ENCODE results near the gene PLCB1. TPM values are rescaled to one million over a fixed set of nuclear protein-coding genes. Genes with fewer than 3 reads are reported as not detected.

The PLCB1 gene
- total RNA-seq, 1 donor from 2014 or later = 10.7 TPM

DNA sequence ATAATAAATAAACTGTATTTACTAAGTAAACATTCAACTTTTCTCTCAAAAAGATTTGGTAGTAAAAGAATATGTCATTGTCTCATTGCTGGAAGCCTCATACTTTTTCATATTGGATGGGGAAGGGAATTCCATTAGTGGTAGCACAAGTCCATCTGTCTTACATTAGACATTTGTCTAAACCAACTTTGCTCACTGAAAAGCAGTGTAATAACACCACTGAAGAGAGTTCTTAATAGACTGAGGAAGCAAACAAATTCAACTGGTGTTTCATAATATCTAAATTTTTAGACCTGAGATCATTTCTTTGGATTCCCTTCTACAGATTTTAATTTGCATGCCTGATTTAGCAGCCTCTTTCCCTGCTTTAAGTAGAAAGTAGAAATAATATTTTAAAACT lies 62.7 kb downstream of the PLCB1 start:
- no peaks in the 10 kb centered on the region for H4K20me1 ChIP-seq (ENCODE audit: insufficient read depth, low read length)
- no peaks in the 10 kb centered on the region for H3K27me3 ChIP-seq (ENCODE audit: insufficient read depth, low read length)
- H2AFZ ChIP-seq (ENCODE audit: low read depth, low read length) = no peak overlapping the region
- Mint-ChIP-seq H3K9me3 (ENCODE audit: unreplicated experiment) (peaks cover 10% of the 10 kb centered on the region), H3K27ac (ENCODE audit: unreplicated experiment) (no peak overlapping the region), H3K27me3 (ENCODE audit: low read depth, unreplicated experiment) (no peaks in the 10 kb centered on the region), H3K4me1 (ENCODE audit: low read depth, unreplicated experiment) (peaks cover 7% of the 10 kb centered on the region), H3K4me3 (ENCODE audit: unreplicated experiment) (no peak overlapping the region), H3K36me3 (ENCODE audit: low read depth, unreplicated experiment) (no peaks in the 10 kb centered on the region)
- FAIRE-seq = no peak
- TF ChIP-seq, protein P1, sequence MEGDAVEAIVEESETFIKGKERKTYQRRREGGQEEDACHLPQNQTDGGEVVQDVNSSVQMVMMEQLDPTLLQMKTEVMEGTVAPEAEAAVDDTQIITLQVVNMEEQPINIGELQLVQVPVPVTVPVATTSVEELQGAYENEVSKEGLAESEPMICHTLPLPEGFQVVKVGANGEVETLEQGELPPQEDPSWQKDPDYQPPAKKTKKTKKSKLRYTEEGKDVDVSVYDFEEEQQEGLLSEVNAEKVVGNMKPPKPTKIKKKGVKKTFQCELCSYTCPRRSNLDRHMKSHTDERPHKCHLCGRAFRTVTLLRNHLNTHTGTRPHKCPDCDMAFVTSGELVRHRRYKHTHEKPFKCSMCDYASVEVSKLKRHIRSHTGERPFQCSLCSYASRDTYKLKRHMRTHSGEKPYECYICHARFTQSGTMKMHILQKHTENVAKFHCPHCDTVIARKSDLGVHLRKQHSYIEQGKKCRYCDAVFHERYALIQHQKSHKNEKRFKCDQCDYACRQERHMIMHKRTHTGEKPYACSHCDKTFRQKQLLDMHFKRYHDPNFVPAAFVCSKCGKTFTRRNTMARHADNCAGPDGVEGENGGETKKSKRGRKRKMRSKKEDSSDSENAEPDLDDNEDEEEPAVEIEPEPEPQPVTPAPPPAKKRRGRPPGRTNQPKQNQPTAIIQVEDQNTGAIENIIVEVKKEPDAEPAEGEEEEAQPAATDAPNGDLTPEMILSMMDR (IDR thresholded peaks at IDR 0.05; ENCODE audit: insufficient read depth, low read depth, low read length) = no peak
- TF ChIP-seq EZH2 (IDR thresholded peaks at IDR 0.05; ENCODE audit: insufficient read depth, low read length) = no peak
- peaks cover 2% of the 10 kb centered on the region for H3K9me3 ChIP-seq (ENCODE audit: insufficient read depth, low read depth, low read length)
- DNase-seq (ENCODE audit: low read depth) = peak; percentile 27
- no peaks in the 10 kb centered on the region for H3K36me3 ChIP-seq (ENCODE audit: insufficient read depth, low read length)
- no peaks in the 10 kb centered on the region for H3K4me1 ChIP-seq (ENCODE audit: insufficient read depth, low read length)
- H3K79me2 ChIP-seq (ENCODE audit: insufficient read depth, low read length) = no peaks in the 10 kb centered on the region
- H3K4me2 ChIP-seq (ENCODE audit: low read length) = no peak overlapping the region
- no peak overlapping the region for H3K4me3 ChIP-seq (ENCODE audit: insufficient read depth, low read depth, low read length)
- no peak overlapping the region for H3K9ac ChIP-seq (ENCODE audit: low read length)
- no peak overlapping the region for H3K27ac ChIP-seq (ENCODE audit: low read depth, low read length)

DNA sequence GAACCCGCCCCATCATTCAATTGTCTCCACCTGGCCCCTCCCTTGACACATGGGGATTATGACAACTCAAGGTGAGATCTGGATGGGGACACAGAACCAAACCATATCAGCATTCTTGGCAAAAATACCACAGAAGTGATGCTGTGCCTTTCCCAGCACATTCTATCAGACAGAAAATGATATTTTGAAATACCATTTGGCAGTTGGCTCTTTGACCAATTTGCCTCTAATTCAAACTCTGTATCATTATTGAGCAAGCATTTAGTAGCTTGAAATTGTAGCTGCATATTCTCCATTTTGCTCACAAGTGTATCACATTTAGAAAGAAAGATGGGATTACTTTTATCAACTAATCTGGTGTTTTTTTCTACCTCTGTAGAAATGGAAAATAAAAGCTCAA lies 64.0 kb downstream of the PLCB1 start:
- no peaks in the 10 kb centered on the region for H3K36me3 Mint-ChIP-seq (ENCODE audit: low read depth, unreplicated experiment)
- TF ChIP-seq, protein P1 (IDR thresholded peaks at IDR 0.05; ENCODE audit: insufficient read depth, low read depth, low read length) = no peak
- no peak for TF ChIP-seq EZH2 (IDR thresholded peaks at IDR 0.05; ENCODE audit: insufficient read depth, low read length)
- Histone ChIP-seq H3K9ac (ENCODE audit: low read length) (no peak overlapping the region), H3K36me3 (ENCODE audit: insufficient read depth, low read length) (no peaks in the 10 kb centered on the region), H3K79me2 (ENCODE audit: insufficient read depth, low read length) (no peaks in the 10 kb centered on the region), H3K4me3 (ENCODE audit: insufficient read depth, low read depth, low read length) (no peak overlapping the region), H3K27me3 (ENCODE audit: insufficient read depth, low read length) (no peaks in the 10 kb centered on the region), H3K27ac (ENCODE audit: low read depth, low read length) (no peak overlapping the region), H3K9me3 (ENCODE audit: insufficient read depth, low read depth, low read length) (peaks cover 2% of the 10 kb centered on the region), H4K20me1 (ENCODE audit: insufficient read depth, low read length) (no peaks in the 10 kb centered on the region), H2AFZ (ENCODE audit: low read depth, low read length) (no peak overlapping the region), H3K4me2 (ENCODE audit: low read length) (no peak overlapping the region), H3K4me1 (ENCODE audit: insufficient read depth, low read length) (no peaks in the 10 kb centered on the region)
- no peak overlapping the region for H3K27ac Mint-ChIP-seq (ENCODE audit: unreplicated experiment)
- no peaks in the 10 kb centered on the region for H3K27me3 Mint-ChIP-seq (ENCODE audit: low read depth, unreplicated experiment)
- FAIRE-seq (no peak), DNase-seq (ENCODE audit: low read depth) (no peak)
- peaks cover 2% of the 10 kb centered on the region for H3K4me1 Mint-ChIP-seq (ENCODE audit: low read depth, unreplicated experiment)
- H3K9me3 Mint-ChIP-seq (ENCODE audit: unreplicated experiment) = peaks cover 10% of the 10 kb centered on the region
- no peak overlapping the region for H3K4me3 Mint-ChIP-seq (ENCODE audit: unreplicated experiment)

DNA sequence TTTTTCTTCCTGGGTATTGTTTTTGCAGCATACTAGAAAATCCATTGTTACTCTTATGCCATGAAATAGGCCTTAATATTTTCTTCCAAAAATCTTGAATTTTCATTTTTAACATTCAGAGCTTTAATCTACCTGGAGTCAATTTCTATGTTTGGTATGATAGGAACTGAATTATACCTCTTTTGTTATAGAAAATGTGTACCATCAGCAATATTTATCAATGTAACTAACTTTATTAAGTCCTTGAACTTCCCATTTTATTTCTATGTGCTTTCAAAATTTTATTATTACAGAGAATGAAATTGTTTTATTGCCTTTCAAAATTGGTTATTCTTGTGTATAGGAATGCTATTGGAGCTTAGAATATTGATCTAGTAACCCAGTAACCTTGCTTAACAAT lies 68.2 kb downstream of the PLCB1 start:
- Mint-ChIP-seq H3K27ac (ENCODE audit: unreplicated experiment) (no peak overlapping the region), H3K4me3 (ENCODE audit: unreplicated experiment) (no peak overlapping the region), H3K4me1 (ENCODE audit: low read depth, unreplicated experiment) (no peaks in the 10 kb centered on the region), H3K27me3 (ENCODE audit: low read depth, unreplicated experiment) (no peaks in the 10 kb centered on the region), H3K9me3 (ENCODE audit: unreplicated experiment) (peaks cover 7% of the 10 kb centered on the region), H3K36me3 (ENCODE audit: low read depth, unreplicated experiment) (no peaks in the 10 kb centered on the region)
- Histone ChIP-seq H4K20me1 (ENCODE audit: insufficient read depth, low read length) (no peaks in the 10 kb centered on the region), H3K9ac (ENCODE audit: low read length) (no peak overlapping the region), H3K9me3 (ENCODE audit: insufficient read depth, low read depth, low read length) (no peaks in the 10 kb centered on the region), H3K4me3 (ENCODE audit: insufficient read depth, low read depth, low read length) (no peak overlapping the region), H2AFZ (ENCODE audit: low read depth, low read length) (no peak overlapping the region), H3K79me2 (ENCODE audit: insufficient read depth, low read length) (no peaks in the 10 kb centered on the region), H3K27me3 (ENCODE audit: insufficient read depth, low read length) (no peaks in the 10 kb centered on the region), H3K4me1 (ENCODE audit: insufficient read depth, low read length) (no peaks in the 10 kb centered on the region), H3K4me2 (ENCODE audit: low read length) (no peak overlapping the region), H3K36me3 (ENCODE audit: insufficient read depth, low read length) (no peaks in the 10 kb centered on the region), H3K27ac (ENCODE audit: low read depth, low read length) (no peak overlapping the region)
- DNase-seq (ENCODE audit: low read depth) (no peak), FAIRE-seq (no peak)
- no peak for TF ChIP-seq EZH2 (IDR thresholded peaks at IDR 0.05; ENCODE audit: insufficient read depth, low read length)
- TF ChIP-seq, protein P1 (IDR thresholded peaks at IDR 0.05; ENCODE audit: insufficient read depth, low read depth, low read length) = no peak

All from astrocyte (in vitro differentiated cells and primary cell).